HG02588 (cell line): ENCODE data around the gene GFOD1.
"Not testable (repeated sequence)": the region's sequence is repeated elsewhere in the genome, so short reads cannot be mapped to it uniquely, and the experiment has no call there.

ENCODE experiments used
- ATAC-seq: cut with Tn5 transposase; IDR thresholded peaks from one replicate; pipeline ENCODE4 v1.9.1; 2021; ENCODE audit warnings: mild to moderate bottlenecking, moderate library complexity; ENCODE audit not compliant: unreplicated experiment

Gene GFOD1

DNA sequence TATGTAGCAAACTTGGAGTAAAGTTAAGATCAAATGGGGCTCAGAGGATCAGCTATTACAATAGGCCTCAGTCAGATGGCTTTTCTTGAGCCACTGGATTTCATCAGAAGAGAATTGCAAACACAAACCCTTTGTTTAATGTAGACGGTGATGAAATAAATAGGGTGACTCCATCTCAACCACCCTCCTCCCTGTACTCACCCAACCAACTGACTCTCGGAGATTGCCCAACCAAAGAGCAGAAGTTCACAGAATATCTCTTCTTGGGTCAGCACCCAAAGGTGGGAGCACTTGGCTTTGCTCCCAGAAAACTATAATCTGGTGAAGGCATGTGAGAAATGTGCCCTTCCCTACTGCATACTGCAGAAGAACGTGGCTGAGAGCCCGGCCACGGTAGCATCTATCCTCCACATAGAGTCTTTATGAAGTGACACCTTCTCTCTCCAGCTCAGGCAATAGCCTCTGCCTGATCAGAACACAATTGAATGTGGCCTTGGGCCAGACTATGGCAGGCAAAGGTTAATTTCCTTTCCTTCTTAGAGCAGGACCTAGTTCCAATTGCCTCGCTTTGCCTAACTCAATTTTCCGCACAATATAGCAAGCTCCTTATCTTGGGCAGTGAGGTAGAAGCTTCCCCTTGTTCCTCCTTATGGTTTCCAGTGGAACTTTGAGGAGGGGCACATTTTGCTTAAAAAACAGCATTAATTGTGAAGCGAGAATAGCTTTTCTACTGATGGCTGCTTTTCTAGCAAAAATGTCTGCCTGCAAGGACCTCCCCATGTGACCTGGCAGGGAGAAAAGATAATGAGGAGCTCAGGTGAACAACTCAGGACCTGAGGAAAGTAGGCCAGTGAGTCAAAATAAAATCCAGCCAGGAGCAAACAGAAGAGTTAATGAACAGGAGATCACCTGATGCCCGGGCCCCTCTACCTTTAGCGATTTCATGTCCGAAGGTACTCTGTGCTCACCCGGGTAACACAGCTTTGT is 79.4 kb downstream of the GFOD1 start:
- no peak for ATAC-seq

- no peak for ATAC-seq
Observed at GRCh38 chr6:13407368-13407708, 80.1 kb downstream of the GFOD1 start.

GRCh38 chr6:13406781-13407180 is 80.6 kb downstream of the GFOD1 start:
- ATAC-seq: no peak

- ATAC-seq: no peak
Observed at GRCh38 chr6:13405961-13406477, 81.4 kb downstream of the GFOD1 start.

DNA sequence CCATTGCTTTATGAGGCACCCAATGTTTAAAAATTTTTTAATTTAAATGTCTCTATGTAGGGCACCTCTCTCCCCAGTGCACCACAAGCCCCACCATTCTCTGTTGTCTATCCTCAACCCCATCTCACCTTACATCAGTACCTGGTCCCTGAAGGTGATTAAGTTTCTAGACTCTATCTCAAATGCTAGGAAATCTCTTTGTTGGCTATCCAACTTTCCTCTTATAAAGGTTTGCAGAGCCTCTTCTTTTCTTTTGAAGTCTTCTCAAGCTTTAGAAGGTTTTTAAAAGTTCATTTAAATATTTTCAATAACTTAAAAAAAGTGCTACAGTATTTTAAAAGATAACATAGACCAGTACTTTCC is 82.5 kb downstream of the GFOD1 start:
- no peak for ATAC-seq

GRCh38 chr6:13404228-13404891 is 83.0 kb downstream of the GFOD1 start:
- ATAC-seq: no peak

DNA sequence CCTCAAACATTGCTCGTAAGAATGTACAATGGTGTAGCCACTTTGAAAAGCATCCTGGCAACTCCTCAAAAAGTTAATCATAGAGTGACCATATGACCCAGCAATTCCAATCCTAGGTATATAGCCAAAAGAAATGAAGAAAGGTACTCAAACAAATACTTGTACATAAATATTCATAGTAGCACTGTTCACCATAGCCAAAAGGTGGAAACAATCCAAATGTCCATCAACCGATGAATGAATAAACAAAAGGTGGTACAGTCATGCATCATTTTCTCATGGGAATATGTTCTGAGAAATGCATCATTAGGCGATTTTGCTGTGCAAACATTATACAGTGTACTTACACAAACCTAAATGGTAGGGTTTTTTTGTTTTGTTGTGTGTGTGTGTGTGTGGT is 84.7 kb downstream of the GFOD1 start:
- no peak for ATAC-seq

DNA sequence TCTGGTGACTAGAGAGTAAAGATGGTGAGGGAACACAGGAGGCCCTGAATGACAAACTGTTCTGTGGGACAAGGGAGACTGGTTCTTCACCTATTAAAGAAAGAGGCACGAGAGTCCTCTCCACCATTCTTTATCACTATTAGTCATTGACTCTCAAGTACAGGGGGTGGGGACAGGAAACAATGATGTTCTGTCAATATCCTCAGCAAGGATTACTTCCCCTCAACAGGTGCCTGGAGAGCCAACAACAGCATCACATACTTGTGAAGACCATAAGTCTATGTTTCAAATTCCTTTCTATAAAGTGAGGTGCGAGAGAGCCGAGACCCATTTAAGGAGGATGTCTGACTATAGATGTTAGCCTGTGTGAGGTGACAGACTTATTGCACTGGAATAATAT is 86.6 kb downstream of the GFOD1 start:
- no peak for ATAC-seq

DNA sequence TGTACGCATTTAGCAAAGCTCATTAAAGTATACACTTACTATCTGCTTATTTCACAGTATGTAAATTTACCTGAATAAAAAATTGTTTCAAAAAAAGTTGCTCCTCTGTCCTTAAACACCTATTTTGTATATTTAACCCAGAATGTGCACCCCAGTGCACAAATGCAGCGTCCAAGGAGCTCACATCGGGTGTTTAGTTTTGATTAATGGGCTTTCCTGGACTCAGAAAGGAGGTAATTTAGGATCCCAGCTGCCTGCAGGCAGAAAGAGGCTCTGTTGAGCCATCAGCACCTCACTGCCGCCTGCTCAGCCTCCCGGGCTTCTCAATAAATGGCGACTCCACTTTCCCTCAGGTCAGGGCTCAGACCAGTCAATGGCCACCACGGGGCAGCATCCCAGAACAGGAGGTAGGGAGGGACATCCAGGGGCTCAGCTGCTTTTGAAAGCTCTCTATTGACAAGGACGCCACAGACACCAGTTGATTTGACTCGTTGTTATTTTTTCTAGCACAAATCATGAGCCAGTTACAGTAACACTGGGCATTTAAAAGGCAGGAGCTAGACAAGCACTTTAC is 88.9 kb downstream of the GFOD1 start:
- ATAC-seq: no peak

GRCh38 chr6:13398069-13398381 is 89.4 kb downstream of the GFOD1 start:
- no peak for ATAC-seq

DNA sequence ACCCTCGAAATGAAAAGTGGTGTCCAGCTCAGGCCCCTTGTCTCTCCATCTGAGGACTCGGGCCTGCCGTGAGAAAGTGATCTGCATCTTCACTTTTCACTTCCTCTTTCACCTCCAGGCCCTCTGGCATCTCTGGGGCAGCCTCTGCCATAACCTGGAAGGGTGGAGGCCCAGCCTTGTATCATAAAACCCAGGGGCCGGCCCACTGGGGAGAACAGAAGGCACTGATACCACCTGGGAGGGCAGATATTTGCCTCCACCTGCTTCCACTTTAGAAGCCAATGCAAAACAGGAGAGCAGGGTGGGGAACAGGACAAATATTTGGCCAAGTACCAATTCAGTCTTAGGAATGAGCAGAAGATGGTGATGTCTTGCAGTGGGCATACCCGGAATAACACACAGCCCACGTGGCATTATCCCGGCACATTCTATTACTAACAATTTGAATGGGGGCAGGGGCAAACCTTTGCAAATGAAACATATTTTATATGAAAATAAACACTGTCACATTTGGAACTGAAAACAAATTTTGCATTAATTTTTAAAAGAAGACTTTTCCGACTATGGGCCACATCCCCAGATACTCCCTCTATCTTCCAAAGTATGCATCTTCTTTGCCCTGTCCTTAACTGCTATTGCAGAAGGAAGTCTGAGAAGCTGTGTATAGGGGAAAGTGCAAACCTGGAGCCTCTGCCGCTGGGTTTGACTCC is 89.9 kb downstream of the GFOD1 start:
- ATAC-seq: peak; percentile 71

DNA sequence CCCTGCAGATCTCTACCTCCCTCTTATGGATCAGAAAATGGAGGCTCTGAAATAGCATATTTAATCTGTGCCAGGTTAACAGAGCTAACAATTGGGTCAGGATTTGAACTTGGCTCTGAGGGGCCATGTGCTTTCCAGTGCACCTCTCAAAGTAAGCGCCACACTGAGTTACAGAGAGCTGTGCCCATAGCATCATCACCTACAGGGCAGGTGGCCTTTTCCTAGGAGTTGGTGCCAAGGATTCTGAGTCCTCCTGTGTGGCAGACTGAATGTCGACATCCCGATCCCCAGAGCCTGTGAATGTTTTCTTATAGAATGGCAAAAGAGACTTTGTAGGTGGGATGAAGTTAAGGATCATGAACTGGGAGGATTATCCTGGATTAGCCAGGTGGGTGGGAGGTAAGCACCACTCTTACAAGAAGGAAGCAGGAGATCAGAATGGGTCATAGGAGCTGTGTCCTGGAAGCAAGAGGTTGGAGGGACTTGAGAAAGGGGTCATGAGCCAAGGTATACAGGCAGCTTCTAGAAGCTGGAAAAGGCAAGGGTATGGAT is 91.1 kb downstream of the GFOD1 start:
- ATAC-seq: no peak

DNA sequence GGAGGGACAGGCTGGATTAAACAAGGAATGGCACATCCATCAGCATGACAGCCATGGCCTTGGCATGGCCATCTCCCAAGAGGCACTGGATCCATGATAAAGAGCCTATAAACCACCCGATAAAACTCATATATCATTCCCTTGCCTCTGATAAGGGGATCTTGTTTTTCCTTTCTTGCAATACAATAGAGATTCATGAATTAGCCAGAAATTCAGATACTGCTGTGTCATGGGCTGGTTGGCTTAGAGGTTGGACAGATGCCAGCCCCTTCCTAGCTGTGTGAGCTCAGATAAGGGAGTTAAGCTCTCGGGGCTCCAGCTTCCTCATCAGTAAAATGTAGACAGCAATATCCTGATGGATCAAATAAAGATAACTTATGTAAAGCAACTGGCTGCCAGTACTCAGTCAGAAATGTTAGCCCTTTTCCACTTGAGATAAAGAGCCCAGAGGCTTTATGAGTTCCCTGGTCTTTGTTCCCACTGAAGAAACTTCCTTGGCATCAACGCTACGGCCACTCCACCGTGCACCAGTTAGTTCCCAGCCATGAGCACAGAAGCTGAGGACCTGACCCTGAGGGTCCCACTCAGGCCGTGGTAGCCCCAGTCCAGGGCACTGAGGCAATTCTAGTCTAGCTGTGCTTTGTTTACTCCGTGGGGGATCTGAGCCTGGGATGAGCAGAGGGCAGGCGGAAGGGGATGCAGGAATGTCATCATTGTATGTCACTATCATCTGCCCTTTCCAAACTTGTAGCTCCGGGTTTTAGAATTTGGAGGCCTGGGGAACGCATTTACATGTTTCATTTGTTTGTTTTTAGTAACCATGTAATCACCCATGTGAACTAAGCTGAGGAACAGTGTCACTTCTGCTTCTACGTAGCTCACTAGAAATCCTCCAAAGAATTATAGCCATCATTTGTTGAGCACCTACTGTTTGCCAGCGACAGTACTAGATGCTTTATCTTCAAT is 91.8 kb downstream of the GFOD1 start:
- ATAC-seq: no peak

DNA sequence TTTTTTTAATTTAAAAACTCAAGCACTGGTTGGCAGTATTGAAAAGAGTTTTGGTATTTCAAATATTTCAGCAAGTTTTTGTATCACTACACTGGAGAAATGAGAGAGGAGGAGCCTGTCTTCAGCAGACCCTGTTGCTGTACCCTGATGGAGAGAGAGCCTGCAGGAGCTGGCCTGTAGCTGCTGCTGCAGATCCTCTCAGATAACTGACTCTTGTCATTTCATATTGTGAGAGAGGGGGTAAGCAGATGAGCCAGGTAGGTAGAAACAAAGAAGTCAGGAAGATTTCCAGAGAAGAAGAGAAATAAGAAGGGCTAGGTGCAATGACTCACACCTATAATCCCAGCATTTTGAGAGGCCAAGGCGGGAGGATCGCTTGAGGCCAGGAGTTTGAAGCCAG is 94.9 kb downstream of the GFOD1 start:
- no peak for ATAC-seq

GRCh38 chr6:13391537-13391936 is 95.9 kb downstream of the GFOD1 start:
- ATAC-seq: no peak

DNA sequence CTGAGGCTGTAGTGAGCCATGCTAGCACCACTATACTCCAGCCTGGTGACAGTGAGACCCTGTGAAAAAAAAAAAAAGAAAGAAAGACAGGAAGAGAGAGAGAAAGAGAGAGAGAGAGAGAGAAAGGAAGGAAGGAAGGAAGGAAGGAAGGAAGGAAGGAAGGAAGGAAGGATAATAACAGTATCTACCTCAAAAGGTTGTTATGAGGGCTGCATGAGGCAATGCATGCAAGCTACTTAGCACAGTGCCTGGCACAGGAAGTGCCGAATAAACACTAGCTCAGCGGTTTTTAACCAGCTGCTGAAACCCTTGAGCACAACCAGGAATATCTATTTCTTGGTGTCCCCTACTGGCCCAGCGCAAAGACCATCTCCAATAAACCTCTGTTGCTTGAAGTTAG is 96.7 kb downstream of the GFOD1 start:
- no peak for ATAC-seq

DNA sequence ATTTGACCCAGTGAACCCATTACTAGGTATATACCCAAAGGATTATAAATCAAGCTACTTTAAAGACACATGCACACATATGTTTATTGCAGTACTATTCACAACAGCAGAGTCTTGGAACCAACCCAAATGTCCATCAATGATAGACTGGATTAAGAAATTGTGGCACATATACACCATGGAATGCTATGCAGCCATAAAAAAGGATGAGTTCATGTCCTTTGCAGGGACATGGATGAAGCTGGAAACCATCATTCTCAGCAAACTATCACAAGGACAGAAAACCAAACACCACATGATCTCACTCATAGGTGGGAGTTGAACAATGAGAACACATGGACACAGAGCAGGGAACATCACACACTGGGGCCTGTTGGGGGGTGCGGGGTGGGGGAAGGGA is 98.2 kb downstream of the GFOD1 start:
- not testable (repeated sequence) for ATAC-seq

GRCh38 chr6:13388769-13389168 is 98.6 kb downstream of the GFOD1 start:
- ATAC-seq: not testable (repeated sequence)

- ATAC-seq: no peak
Observed at GRCh38 chr6:13384966-13385365, 102.4 kb downstream of the GFOD1 start.

DNA sequence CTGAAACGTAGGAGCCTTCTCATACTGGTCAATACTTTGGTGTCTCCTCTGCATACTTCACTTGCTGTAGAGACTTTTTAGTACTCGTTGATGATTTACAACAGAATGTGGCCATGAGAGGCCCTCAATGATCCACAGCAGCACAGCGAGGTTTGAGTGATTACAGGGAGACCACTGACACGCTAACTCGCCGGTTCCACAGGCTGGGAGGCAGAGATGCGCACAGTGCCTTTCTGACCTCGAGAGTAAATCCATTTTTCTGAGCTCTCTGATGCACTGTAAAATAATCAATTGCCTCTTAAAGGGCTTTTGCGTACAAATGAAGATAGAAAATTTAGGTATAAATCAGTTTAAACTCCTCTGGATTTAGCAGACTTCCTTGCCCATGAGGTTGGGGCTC is 102.9 kb downstream of the GFOD1 start:
- ATAC-seq: no peak
